Thymus (tissue), 11 donors: Measurements from ENCODE around the gene FAT1. TPM values are rescaled to one million over a fixed set of nuclear protein-coding genes. Genes with fewer than 3 reads are reported as not detected.

Experiments used
- DNase-seq, 9 donors: peaks; one replicate each; pipeline ENCODE4 v3.0.0-alpha.2; 2013; ENCODE audit warnings: low spot score in 9 of 9, low read depth in 6 of 9, missing footprints in 1 of 9
- H3K27ac ChIP-seq, 2 donors: one replicate each; pipeline ENCODE4 v1.5.1; 2013; ENCODE audit warnings: control low read depth in 1 of 2, low read depth in 1 of 2, low read length in 1 of 2, mild to moderate bottlenecking in 1 of 2, moderate library complexity in 1 of 2
- H3K27me3 ChIP-seq, 2 donors: one replicate each; pipeline ENCODE4 v1.5.1; 2013; ENCODE audit warnings: low read length in 1 of 2; ENCODE audit not compliant: control insufficient read depth in 2 of 2, insufficient read depth in 1 of 2
- H3K36me3 ChIP-seq, 2 donors: one replicate each; pipeline ENCODE4 v1.5.1; 2013; ENCODE audit warnings: low read length in 1 of 2, mild to moderate bottlenecking in 1 of 2, moderate library complexity in 1 of 2; ENCODE audit not compliant: control insufficient read depth in 2 of 2, insufficient read depth in 2 of 2
- H3K4me1 ChIP-seq, 2 donors: one replicate each; pipeline ENCODE4 v1.5.1; 2013; ENCODE audit warnings: low read length in 2 of 2; ENCODE audit not compliant: control insufficient read depth in 2 of 2, insufficient read depth in 2 of 2
- H3K4me3 ChIP-seq, 2 donors: one replicate each; pipeline ENCODE4 v1.5.1; 2013; ENCODE audit warnings: low read length in 2 of 2, control low read depth in 1 of 2, mild to moderate bottlenecking in 1 of 2
- H3K9me3 ChIP-seq, 2 donors: one replicate each; pipeline ENCODE4 v1.5.1; 2013; ENCODE audit warnings: low read length in 1 of 2, mild to moderate bottlenecking in 1 of 2; ENCODE audit not compliant: control insufficient read depth in 2 of 2, insufficient read depth in 1 of 2
- WGBS: extraction: QIAGEN DNeasy Blood & Tissue Kit; methylation state at CpG from one replicate; pipeline ENCODE4 v1.1.7; 2013; 5-methylcytosine and 5-hydroxymethylcytosine counted together
- polyA plus RNA-seq: library from polyadenylated mRNA; stranded (reverse); fragments of 200-250 nt; gene quantifications from one replicate; pipeline ENCODE4 v1.2.3, GENCODE V29; 2013
- total RNA-seq: library from RNA; stranded (reverse); fragments of 120-200 nt; gene quantifications from one replicate; pipeline ENCODE4 v1.2.4, GENCODE V29; 2013
- donor health status: healthy.

Gene FAT1
- total and polyA plus RNA-seq, 2 donors = 9.0 to 16.1 TPM

DNA sequence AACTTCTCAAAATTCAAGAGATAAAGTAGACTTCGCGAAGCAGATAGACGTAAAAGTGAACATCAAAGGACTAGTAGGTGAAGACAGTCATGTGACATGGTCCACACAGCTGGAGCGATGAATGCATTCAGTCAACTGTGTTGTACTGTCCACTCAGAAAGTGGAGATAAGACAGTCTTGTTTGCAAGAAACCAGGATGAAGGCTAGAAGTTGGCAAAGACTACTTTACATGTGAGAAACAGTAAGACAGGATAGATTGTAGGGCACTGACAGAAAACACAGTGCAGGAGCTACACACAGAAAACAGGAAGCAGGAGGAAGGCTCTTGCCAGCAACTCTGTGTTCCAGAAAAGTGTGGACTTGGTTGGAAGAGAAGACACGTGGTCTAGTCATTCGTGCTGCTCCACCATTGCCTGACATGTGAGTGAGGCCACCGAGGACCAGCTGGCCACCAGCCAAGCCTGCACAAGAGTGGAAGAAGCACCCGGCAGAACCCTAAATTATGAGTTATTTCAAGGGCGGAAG lies 78.9 kb downstream of the FAT1 start:
- H3K4me3 ChIP-seq = no peak overlapping the region
- WGBS = 91% methylated on average over 9 of the region's 9 CpGs

DNA sequence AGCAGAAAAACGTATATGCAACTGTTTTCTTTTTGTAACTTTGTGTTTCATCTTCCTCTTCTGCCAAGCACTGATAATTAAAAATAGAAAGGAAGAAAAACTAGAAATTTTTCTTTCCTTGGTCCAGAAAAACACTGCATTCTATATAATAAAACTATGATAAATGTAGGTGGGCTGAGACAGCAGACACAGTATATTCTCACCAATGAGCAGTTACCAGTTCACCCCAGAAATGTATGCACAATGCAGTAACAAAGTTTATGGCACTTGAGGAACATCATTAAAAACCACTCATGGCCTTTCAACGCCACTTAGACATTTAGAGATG lies 79.4 kb downstream of the FAT1 start:
- DNase-seq = no peak
- no peaks in the 10 kb centered on the region for H3K36me3 ChIP-seq
- H3K4me1 ChIP-seq = no peaks in the 10 kb centered on the region
- 75% methylated on average over 2 of the region's 2 CpGs for WGBS
- H3K4me3 ChIP-seq = no peak overlapping the region
- no peaks in the 10 kb centered on the region for H3K27me3 ChIP-seq
- no peak overlapping the region for H3K27ac ChIP-seq
- peaks cover 0 to 3% of the 10 kb centered on the region in 2 donors for H3K9me3 ChIP-seq

More for the DNA sequence above, 78.9 kb downstream of the FAT1 start:
- no peak overlapping the region for H3K27ac ChIP-seq
- H3K27me3 ChIP-seq = no peaks in the 10 kb centered on the region
- DNase-seq = no peak
- no peaks in the 10 kb centered on the region for H3K4me1 ChIP-seq
- H3K36me3 ChIP-seq = no peaks in the 10 kb centered on the region
- H3K9me3 ChIP-seq = peaks cover 0 to 3% of the 10 kb centered on the region in 2 donors

DNA sequence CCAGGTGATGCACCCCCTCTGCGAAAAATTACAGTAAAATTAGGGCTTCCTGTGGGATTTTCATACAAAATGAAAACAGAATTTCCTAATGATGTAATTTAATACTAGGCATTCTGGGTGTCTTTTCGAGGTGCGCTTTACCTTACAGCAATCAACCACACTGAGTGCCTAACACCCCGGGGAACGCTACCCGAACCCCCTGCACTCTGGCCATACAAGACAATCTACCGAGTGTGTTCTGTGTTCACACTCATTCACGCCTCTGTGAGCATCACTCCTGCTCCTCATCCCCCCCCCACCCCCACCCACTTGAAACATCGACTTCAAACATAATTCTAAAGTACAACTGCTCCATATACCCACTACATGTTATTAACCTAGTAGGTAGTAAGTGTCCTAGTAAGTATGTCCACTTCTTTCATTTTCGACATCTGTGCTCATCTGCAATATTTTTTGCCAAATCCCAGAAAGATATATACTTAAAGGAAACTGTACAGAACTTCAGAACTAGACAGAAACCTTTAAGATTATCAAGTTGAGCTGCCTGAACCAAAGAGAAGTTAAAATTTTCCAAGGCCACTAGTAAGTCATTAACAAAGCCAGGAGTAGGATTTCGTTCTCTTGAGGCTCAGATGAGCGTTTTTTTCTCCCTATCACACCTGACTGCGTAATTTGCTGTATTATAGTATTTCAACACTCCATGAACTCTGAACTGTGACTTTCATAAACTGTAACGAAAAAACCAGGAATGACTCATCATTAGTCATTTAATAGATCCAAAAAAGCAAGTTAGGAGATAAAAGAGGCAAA lies 80.0 kb downstream of the FAT1 start:
- H3K27me3 ChIP-seq = no peaks in the 10 kb centered on the region
- H3K4me1 ChIP-seq = no peaks in the 10 kb centered on the region
- WGBS = 89% methylated on average over 14 of the region's 14 CpGs
- peaks cover 0 to 3% of the 10 kb centered on the region in 2 donors for H3K9me3 ChIP-seq
- no peak for DNase-seq
- H3K4me3 ChIP-seq = no peak overlapping the region
- no peaks in the 10 kb centered on the region for H3K36me3 ChIP-seq
- H3K27ac ChIP-seq = no peak overlapping the region

DNA sequence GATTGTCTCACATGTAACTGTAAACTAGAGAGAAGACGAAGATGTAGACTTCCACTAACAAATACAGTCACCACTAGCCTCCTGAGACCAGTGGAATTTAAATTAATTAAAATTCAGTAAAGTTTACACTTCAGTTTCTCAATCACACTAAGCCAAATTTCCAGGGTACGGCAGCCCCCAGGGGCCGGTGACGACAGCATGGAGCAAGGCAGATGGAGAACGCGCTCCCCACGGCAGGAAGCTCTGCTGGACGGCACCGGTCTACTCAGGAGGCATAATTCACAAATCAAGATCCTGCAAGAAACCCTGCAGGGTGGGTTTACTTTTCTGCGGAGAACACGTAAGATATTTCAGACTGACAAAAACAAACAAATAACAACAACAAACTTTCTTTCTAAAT lies 80.7 kb downstream of the FAT1 start:
- Histone ChIP-seq H3K36me3 (no peaks in the 10 kb centered on the region), H3K27me3 (no peaks in the 10 kb centered on the region), H3K27ac (no peak overlapping the region), H3K4me1 (no peaks in the 10 kb centered on the region), H3K9me3 (peaks cover 0 to 3% of the 10 kb centered on the region in 2 donors), H3K4me3 (no peak overlapping the region)
- no peak for DNase-seq
- 93% methylated on average over 11 of the region's 11 CpGs for WGBS

DNA sequence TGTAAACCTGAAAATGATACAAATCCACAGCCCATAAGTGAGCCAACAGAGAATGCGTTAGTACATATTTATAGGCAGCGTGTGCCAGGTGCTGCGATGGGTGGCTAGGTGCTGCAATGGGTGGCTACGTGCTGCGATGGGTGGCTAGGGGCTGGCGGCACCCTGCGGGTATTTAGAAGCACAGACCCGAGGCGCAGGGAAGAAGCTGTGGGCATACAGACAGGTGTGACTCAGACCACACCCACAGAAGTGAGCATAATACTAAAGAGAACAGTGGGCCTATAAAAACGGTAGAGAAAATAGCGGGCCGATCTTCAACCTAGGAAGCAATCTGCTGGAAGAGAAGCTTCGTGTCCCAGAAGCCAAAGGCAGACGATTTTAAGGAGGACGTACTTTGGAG lies 81.1 kb downstream of the FAT1 start:
- DNase-seq = no peak
- no peaks in the 10 kb centered on the region for H3K36me3 ChIP-seq

DNA sequence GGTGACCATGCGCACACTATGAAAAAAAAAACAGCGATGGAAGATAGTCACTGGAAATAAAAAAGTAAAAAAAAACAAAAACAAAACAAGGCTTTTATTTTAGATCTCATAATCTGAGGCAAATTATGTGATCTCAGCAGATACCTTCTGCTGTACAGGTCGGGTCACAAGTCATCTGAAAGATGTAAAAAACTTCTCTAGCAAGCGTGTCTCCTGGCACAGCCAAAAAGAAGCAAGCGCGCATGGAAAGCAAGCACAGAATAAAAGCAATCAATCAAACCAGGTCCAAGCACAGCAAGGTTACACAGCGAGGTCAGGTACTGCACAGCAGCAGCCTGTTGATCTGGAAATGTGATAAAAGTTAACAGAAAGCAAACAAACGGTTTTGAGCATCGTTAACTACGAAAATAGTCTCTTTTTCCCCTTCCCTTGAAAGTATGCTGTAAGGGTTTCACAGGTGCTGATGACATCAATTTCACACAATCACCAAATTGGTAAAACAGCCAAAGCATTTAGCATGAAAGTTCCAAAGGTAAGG lies 89.0 kb downstream of the FAT1 start:
- Histone ChIP-seq H3K4me1 (no peaks in the 10 kb centered on the region), H3K27ac (no peak overlapping the region), H3K36me3 (no peaks in the 10 kb centered on the region), H3K9me3 (no peaks in the 10 kb centered on the region), H3K27me3 (no peaks in the 10 kb centered on the region), H3K4me3 (no peak overlapping the region)
- DNase-seq = peak in 1 of 9 donors; percentile 15
- 87% methylated on average over 10 of the region's 10 CpGs for WGBS

More for the DNA sequence above, 81.1 kb downstream of the FAT1 start:
- WGBS = 95% methylated on average over 15 of the region's 15 CpGs
- Histone ChIP-seq H3K9me3 (peaks cover 0 to 3% of the 10 kb centered on the region in 2 donors), H3K4me1 (no peaks in the 10 kb centered on the region), H3K27ac (no peak overlapping the region), H3K27me3 (no peaks in the 10 kb centered on the region), H3K4me3 (no peak overlapping the region)

DNA sequence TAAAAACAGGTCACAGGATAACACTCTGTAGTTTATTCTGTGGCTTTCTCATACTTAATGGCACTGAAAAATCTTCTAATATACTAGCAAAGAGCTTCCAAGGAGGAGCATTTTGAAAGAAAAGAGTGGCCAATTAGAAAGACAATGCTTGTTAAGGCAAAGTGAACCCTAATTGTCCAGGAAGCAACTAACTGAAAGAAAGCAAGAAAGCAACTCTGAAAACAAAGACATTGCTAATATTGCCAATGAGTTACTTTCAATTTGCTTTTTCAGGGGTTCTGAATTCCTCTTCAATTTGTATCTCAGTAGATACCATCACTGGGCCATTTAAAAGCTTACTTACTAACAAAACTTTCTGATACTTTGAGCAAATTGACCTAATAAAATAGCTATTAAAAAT lies 89.8 kb downstream of the FAT1 start:
- no peak for DNase-seq
- H3K27ac ChIP-seq = no peak overlapping the region
- H3K4me3 ChIP-seq = no peak overlapping the region
- no peaks in the 10 kb centered on the region for H3K36me3 ChIP-seq
- no peaks in the 10 kb centered on the region for H3K27me3 ChIP-seq
- H3K9me3 ChIP-seq = no peaks in the 10 kb centered on the region
- no peaks in the 10 kb centered on the region for H3K4me1 ChIP-seq

DNA sequence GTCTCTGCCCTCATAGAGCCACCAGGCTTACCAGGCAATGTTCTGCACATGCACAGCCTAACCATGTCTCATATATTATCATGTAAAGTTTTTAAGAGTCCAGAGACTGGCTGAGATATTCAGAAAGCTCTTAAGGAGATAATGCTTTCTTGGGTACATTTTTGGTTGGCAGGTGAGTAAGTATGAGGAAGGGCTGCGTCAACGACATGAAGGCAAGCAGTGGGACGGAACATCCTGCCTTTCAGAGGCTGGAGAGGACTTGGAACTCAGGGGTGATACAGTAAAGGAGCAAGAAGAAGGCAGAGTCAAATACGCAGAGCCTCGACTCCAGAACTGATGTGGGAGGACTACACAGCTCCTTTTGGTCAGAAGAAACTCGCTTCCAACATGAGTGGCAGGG lies 93.5 kb downstream of the FAT1 start:
- Histone ChIP-seq H3K27me3 (no peaks in the 10 kb centered on the region), H3K4me1 (no peaks in the 10 kb centered on the region), H3K27ac (no peak overlapping the region), H3K9me3 (peaks cover 0 to 7% of the 10 kb centered on the region in 2 donors), H3K36me3 (no peaks in the 10 kb centered on the region), H3K4me3 (no peak overlapping the region)
- DNase-seq = no peak
- 94% methylated on average over 6 of the region's 6 CpGs for WGBS

DNA sequence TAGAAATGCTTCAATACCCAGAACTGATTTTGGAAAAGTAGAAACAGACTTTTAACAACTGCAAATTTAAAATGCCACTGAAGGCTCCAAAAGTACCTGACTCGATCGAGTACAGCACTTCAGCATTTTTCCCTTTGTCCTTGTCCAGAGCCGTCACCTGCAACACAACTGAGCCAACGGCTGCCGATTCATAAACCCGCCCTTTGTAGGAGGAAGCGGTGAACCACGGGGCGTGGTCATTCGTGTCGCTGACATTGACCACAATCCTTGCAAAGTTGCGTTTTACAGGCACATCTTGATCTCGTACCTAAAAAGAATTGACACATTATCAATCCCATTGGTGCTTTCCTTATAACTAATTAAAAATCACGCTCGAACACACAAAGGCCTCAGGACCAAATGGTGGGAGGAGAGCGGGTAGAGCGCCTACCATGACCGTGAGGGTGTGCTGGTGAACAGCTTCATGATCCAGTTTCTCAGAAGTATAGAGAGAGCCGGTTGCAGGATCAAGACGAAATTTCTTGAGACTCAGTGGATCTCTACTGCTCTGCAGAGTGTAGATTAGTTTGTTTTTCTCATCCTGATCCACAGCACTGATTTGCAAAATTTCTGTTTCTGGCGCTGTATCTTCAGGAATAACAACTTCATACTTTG lies 95.5 kb downstream of the FAT1 start:
- Histone ChIP-seq H3K27ac (no peak overlapping the region), H3K36me3 (no peaks in the 10 kb centered on the region), H3K4me3 (no peak overlapping the region), H3K9me3 (peaks cover 0 to 7% of the 10 kb centered on the region in 2 donors), H3K4me1 (no peaks in the 10 kb centered on the region), H3K27me3 (no peaks in the 10 kb centered on the region)
- DNase-seq = peak in 2 of 9 donors; percentile 4 to 59
- WGBS = 68% methylated on average over 21 of the region's 21 CpGs
